KBM-7 (cell line): ENCODE results near the gene CACNA1B.
A peak's percentile ranks its signal among the peaks of the same experiment; 100 is the strongest.
"Not testable (repeated sequence)": the region's sequence is repeated elsewhere in the genome, so short reads cannot be mapped to it uniquely, and the experiment has no call there.

ENCODE experiments used
- DNase-seq: peaks from one replicate; pipeline ENCODE4 v3.0.0-alpha.2; 2015
- in situ Hi-C: fragments of 300-500 bp; cut with MboI; formaldehyde crosslinking; loops from 2 replicates; pipeline ENCODE4 v1.14.3; 2020; ENCODE audit warnings: low sequenced_read_pairs, low pct_unique_long_range_greater_than_20kb, mixed read lengths

Gene CACNA1B

GRCh38 chr9:137882506-137882821, 4.9 kb downstream of the CACNA1B start:
- in situ Hi-C loops: no loop called here
- DNase-seq: no peak

GRCh38 chr9:137883977-137884376, 6.4 kb downstream of the CACNA1B start:
- in situ Hi-C loops, DNase-seq: not testable (repeated sequence)

GRCh38 chr9:137884547-137884946, 7.0 kb downstream of the CACNA1B start:
- peak; percentile 24 for DNase-seq
- in situ Hi-C loops: not testable (repeated sequence)

GRCh38 chr9:137885121-137885520, 7.5 kb downstream of the CACNA1B start:
- DNase-seq, in situ Hi-C loops: not testable (repeated sequence)

- in situ Hi-C loops, DNase-seq: not testable (repeated sequence)
These were observed 11.0 kb downstream of the CACNA1B start for GRCh38 chr9:137888621-137889020.

- in situ Hi-C loops, DNase-seq: not testable (repeated sequence)
These were observed 12.4 kb downstream of the CACNA1B start for GRCh38 chr9:137889966-137890365.

GRCh38 chr9:137890768-137891587, 13.4 kb downstream of the CACNA1B start:
- in situ Hi-C loops, DNase-seq: not testable (repeated sequence)

GRCh38 chr9:137891588-137892423, 14.2 kb downstream of the CACNA1B start:
- DNase-seq: no peak
- in situ Hi-C loops: no loop called here

- in situ Hi-C loops: no loop called here
- no peak for DNase-seq
These were observed 15.0 kb downstream of the CACNA1B start for GRCh38 chr9:137892424-137893191.

GRCh38 chr9:137893670-137894069, 16.1 kb downstream of the CACNA1B start:
- in situ Hi-C loops: no loop called here
- no peak for DNase-seq

- in situ Hi-C loops: no loop called here
- DNase-seq: no peak
These were observed 22.2 kb downstream of the CACNA1B start for GRCh38 chr9:137899551-137900360.

GRCh38 chr9:137900584-137901310, 23.2 kb downstream of the CACNA1B start:
- in situ Hi-C loops: no loop called here
- DNase-seq: no peak

GRCh38 chr9:137902646-137903045, 25.1 kb downstream of the CACNA1B start:
- no peak for DNase-seq

GRCh38 chr9:137905740-137906139, 28.2 kb downstream of the CACNA1B start:
- in situ Hi-C loops: no loop called here
- no peak for DNase-seq

More at GRCh38 chr9:137902646-137903045, 25.1 kb downstream of the CACNA1B start:
- in situ Hi-C loops: no loop called here

GRCh38 chr9:137907776-137908175, 30.2 kb downstream of the CACNA1B start:
- in situ Hi-C loops: no loop called here
- DNase-seq: no peak

GRCh38 chr9:137912671-137913070, 35.1 kb downstream of the CACNA1B start:
- DNase-seq: no peak
- in situ Hi-C loops: no loop called here

- no peak for DNase-seq
- in situ Hi-C loops: no loop called here
These were observed 35.5 kb downstream of the CACNA1B start for GRCh38 chr9:137913132-137913531.
